Thyroid gland (tissue), 4 donors: Measurements from ENCODE around the gene STRA8. TPM values are rescaled to one million over a fixed set of nuclear protein-coding genes. Genes with fewer than 3 reads are reported as not detected.

ENCODE experiments used
- DNase-seq, 2 donors: peaks; one replicate each; pipeline ENCODE4 v3.0.0-alpha.2; 2019
- H3K27ac ChIP-seq, 3 donors: fragments of 200-600 bp; sonication (generic); 1 replicate in 2 of 3; 2 replicates in 1 of 3; pipeline ENCODE4 v1.5.1; 2016 to 2019; ENCODE audit warnings: mild to moderate bottlenecking in 1 of 3, moderate library complexity in 1 of 3
- H3K27me3 ChIP-seq: fragments of 200-600 bp; sonication (generic); one replicate; pipeline ENCODE4 v1.5.1; 2019
- H3K36me3 ChIP-seq, 2 donors: fragments of 200-600 bp; sonication (generic); one replicate each; pipeline ENCODE4 v1.5.1; 2016 to 2019
- H3K4me1 ChIP-seq, 2 donors: fragments of 200-600 bp; sonication (generic); one replicate each; pipeline ENCODE4 v1.5.1; 2017 to 2019
- H3K4me3 ChIP-seq, 3 donors: fragments of 200-600 bp; sonication (generic); replicated peaks in 1 of 3; 1 replicate in 2 of 3; 2 replicates in 1 of 3; pipeline ENCODE4 v1.5.1; 2016; ENCODE audit warnings: mild to moderate bottlenecking in 1 of 3
- H3K9me3 ChIP-seq: fragments of 200-600 bp; sonication (generic); one replicate; pipeline ENCODE4 v1.5.1; 2017
- POLR2A ChIP-seq, 2 donors: fragments of 450-650 bp; IDR thresholded peaks; one replicate each; pipeline ENCODE4 v1.6.1; 2017; ENCODE audit warnings: antibody characterized with exemption in 2 of 2, mild to moderate bottlenecking in 2 of 2, moderate library complexity in 1 of 2
- WGBS, 2 donors: methylation state at CpG; one replicate each; pipeline ENCODE4 v1.1.5; 2017; 5-methylcytosine and 5-hydroxymethylcytosine counted together
- intact Hi-C: fragments of 100-400 bp; cut with DNase I; formaldehyde crosslinking; loops from one replicate; pipeline ENCODE4 v1.15.1; 2023
- total RNA-seq, 4 donors: library from RNA; depleted of rRNA; stranded (reverse); fragments of >200 nt; gene quantifications; one replicate each; pipeline ENCODE4 v1.2.3, GENCODE V29; 2016
- TF ChIP-seq, protein P1 (sequence below), 6 experiments: fragments of 200-600 bp in 3 of 6; fragments of 450-650 bp in 3 of 6; sonication (generic) in 3 of 6; IDR thresholded peaks; one replicate each; pipeline ENCODE4 v1.5.1; 2016 to 2019; ENCODE audit warnings: antibody characterized with exemption in 6 of 6, mild to moderate bottlenecking in 2 of 6, inconsistent platforms in 1 of 6, moderate library complexity in 1 of 6

The STRA8 gene
- total RNA-seq, 4 donors from 2014 or later: not detected

DNA sequence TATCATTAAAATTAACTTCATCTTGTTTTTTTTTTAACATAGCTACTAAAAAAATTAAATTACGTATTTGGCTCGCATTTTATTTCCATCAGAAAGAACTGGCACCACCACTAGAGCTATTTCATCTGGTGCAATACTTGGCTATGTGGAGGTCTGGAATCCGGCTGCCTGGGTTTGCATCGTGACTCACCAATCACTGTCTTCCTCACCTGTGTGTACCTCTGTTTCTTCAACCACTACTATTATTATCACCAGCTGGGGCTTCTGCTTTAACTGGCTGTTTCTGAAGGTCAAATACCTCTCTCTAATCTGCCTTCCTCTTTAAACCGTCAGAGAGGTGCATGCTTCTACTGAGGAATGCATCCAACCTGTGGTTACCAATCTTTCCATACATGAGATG is 28.8 kb upstream of the STRA8 start:
- Histone ChIP-seq H3K36me3 (peaks cover 0 to 18% of the 10 kb centered on the region in 2 donors), H3K9me3 (no peaks in the 10 kb centered on the region), H3K4me1 (no peaks in the 10 kb centered on the region), H3K27ac (no peak overlapping the region), H3K4me3 (no peak overlapping the region), H3K27me3 (no peaks in the 10 kb centered on the region)
- DNase-seq: no peak
- intact Hi-C loops: no loop called here
- TF ChIP-seq POLR2A (IDR thresholded peaks at IDR 0.05): no peak
- TF ChIP-seq, protein P1, sequence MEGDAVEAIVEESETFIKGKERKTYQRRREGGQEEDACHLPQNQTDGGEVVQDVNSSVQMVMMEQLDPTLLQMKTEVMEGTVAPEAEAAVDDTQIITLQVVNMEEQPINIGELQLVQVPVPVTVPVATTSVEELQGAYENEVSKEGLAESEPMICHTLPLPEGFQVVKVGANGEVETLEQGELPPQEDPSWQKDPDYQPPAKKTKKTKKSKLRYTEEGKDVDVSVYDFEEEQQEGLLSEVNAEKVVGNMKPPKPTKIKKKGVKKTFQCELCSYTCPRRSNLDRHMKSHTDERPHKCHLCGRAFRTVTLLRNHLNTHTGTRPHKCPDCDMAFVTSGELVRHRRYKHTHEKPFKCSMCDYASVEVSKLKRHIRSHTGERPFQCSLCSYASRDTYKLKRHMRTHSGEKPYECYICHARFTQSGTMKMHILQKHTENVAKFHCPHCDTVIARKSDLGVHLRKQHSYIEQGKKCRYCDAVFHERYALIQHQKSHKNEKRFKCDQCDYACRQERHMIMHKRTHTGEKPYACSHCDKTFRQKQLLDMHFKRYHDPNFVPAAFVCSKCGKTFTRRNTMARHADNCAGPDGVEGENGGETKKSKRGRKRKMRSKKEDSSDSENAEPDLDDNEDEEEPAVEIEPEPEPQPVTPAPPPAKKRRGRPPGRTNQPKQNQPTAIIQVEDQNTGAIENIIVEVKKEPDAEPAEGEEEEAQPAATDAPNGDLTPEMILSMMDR (IDR thresholded peaks at IDR 0.05): no peak
- WGBS, 2 donors: 93 to 94% methylated on average over 5 of the region's 5 CpGs

DNA sequence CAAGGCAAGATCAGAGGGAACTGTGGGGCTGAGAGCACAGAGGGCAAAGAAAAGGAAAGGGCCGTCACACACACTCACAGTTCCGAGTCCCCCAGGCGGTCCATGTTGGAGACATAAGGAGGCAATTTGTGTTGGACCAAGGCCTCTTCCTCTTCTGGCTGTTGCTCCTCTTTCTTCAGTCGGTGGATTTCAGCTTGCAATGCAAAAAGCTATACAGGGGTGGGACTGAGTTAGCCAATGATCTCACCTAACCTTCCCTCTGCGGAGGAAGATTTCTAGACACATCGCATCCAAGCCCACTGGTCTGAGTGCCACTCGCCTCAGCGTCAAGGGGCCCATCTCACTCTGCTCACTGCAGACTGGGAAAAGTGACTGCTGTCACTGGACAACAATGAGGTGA is 27.8 kb upstream of the STRA8 start:
- no peak for DNase-seq
- Histone ChIP-seq H3K27me3 (no peaks in the 10 kb centered on the region), H3K9me3 (no peaks in the 10 kb centered on the region), H3K27ac (no peak overlapping the region), H3K4me3 (no peak overlapping the region), H3K36me3 (peaks cover 0 to 11% of the 10 kb centered on the region in 2 donors), H3K4me1 (peaks cover 0 to 5% of the 10 kb centered on the region in 2 donors)
- TF ChIP-seq, protein P1 (IDR thresholded peaks at IDR 0.05): no peak
- no peak for TF ChIP-seq POLR2A (IDR thresholded peaks at IDR 0.05)
- WGBS, 2 donors: 88 to 95% methylated on average over 8 of the region's 8 CpGs
- intact Hi-C loops: no loop called here

DNA sequence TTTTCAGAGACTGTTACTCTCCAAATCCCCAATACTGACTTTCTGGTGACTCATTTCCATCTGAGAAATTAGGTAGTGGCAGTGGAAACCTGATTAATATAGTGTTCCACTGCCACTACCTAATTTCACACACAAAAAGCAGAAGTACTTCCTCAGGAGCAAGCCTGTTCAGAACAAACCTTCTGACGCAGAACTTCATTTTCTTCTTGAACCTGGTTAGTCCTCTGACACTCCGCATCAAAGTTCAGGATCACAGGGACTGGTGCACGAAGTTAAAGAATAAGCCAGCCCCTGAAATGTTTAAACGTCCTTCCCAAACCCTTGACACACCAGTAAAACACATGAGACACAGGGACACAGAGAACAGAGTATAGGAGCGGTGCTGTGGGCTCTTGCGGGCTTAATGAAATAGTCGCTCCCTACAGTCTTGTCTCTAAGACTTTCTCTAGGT is 26.7 kb upstream of the STRA8 start:
- no peak for DNase-seq
- Histone ChIP-seq H3K36me3 (peaks cover 0 to 11% of the 10 kb centered on the region in 2 donors), H3K27me3 (no peaks in the 10 kb centered on the region), H3K27ac (no peak overlapping the region), H3K4me3 (no peak overlapping the region), H3K4me1 (peaks cover 0 to 5% of the 10 kb centered on the region in 2 donors), H3K9me3 (no peaks in the 10 kb centered on the region)
- intact Hi-C loops: no loop called here
- WGBS, 2 donors: 90 to 91% methylated on average over 7 of the region's 7 CpGs
- no peak for TF ChIP-seq POLR2A (IDR thresholded peaks at IDR 0.05)
- TF ChIP-seq, protein P1 (IDR thresholded peaks at IDR 0.05): no peak

DNA sequence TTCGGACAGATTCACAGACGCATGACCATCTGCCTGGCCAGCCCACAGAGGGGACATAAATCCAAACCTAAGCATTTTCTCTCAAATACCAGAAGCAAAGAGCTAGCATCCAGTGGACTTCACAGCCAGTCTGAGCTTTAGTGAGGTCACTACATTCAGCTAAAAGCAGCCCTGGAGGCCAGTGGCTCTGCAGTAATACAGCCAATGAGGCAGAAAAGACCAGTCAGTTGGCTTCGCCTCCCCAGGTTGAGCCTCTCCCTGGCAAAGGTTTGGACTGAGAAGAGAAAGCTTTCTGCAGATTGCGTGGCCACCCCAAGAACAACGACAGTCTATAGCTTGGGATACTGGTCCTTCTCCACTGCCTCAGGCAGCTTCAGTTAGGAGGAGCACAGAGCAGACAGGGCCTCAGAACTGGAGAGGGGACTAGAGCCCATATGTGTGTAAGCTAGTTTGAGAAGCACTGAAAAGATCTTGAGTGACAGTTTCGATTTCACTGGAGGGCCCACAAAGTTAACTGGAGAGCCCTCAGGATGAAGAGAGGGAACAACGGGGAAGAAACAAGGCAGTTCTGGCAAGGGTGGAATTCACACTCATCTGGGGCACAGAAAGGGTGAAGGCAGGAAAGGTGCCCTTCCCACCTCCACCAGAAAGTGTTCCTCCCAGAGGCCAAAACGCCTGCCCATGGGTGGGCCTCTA is 26.1 kb upstream of the STRA8 start:
- Histone ChIP-seq H3K4me1 (peaks cover 0 to 5% of the 10 kb centered on the region in 2 donors), H3K27ac (no peak overlapping the region), H3K9me3 (no peaks in the 10 kb centered on the region), H3K4me3 (no peak overlapping the region), H3K27me3 (no peaks in the 10 kb centered on the region), H3K36me3 (peaks cover 0 to 11% of the 10 kb centered on the region in 2 donors)
- 67 to 72% methylated on average over 6 to 8 of the region's 8 CpGs for WGBS, 2 donors
- no peak for DNase-seq
- intact Hi-C loops: no loop called here
- no peak for TF ChIP-seq POLR2A (IDR thresholded peaks at IDR 0.05)
- TF ChIP-seq, protein P1 (IDR thresholded peaks at IDR 0.05): no peak

DNA sequence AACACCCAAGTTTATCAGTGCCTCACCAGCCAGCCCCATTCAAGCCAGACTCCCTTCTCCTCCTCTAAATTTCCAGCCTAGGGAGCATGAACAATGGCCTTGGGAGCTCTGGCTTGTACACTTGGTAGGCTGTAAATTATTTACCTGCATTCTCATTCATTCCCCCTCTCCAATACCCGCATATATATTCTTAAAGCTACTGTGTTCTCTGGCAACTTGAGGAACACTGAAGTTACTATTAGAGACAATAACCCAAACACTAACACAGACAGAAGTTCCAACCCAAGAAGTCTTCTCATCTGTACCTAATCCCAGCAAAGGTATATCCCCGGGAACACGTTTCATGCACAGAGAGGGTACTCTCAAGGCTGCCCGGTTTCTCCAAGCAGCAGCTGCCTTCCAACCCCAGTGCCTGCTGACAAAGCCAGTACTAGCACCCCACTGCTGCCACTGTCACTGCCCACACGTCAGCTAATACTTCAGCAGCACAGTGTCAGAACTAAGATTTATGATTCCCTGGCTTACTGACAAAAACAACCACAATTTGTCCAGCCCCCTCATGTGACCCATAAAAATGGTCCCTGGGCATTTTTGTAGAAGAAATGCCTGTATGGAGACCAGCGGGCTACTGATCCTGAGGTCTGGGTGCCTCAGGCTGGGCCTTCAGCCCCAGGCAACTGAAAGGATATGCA is 25.4 kb upstream of the STRA8 start:
- H3K4me3 ChIP-seq: no peak overlapping the region
- H3K27ac ChIP-seq: no peak overlapping the region
- H3K9me3 ChIP-seq: no peaks in the 10 kb centered on the region
- H3K27me3 ChIP-seq: no peaks in the 10 kb centered on the region
- H3K36me3 ChIP-seq: peaks cover 0 to 11% of the 10 kb centered on the region in 2 donors
- no peak for DNase-seq
- 86% methylated on average over 6 of the region's 6 CpGs for WGBS, 2 donors
- intact Hi-C loops: no loop called here
- no peak for TF ChIP-seq POLR2A (IDR thresholded peaks at IDR 0.05)
- TF ChIP-seq, protein P1 (IDR thresholded peaks at IDR 0.05): no peak
- H3K4me1 ChIP-seq: peaks cover 0 to 5% of the 10 kb centered on the region in 2 donors
